ENCODE data around the gene HPSE2. TPM values are rescaled to one million over a fixed set of nuclear protein-coding genes. Genes with fewer than 3 reads are reported as not detected.

The HPSE2 gene
- total and polyA plus RNA-seq, 2 donors (not counting 1 experiment from before 2014, with no cell fraction given) = not detected

DNA sequence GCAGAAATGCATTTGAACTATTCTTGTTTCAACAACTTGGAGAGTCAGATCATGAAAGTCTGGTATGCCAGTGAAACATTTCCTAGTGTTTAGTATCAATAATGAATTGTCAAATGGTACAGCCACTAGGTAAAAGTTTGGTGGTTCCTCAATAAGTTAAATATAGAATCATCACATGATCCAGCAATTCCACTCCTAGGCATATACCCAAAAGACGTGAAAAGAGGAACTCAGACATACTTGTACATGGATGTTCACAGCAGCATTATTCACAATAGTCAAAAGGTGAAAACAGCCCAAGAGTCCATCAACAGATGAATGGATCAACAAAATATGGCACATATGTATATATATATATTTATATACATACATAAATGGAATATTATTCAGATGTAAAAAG, 721.9 kb downstream of the HPSE2 start:
- Mint-ChIP-seq H3K27ac (no peak overlapping the region), H3K9me3 (ENCODE audit: insufficient read depth) (no peaks in the 10 kb centered on the region), H3K4me1 (no peaks in the 10 kb centered on the region), H3K27me3 (peaks cover 22% of the 10 kb centered on the region), H3K4me3 (no peak overlapping the region)
- DNase-seq (no peak), ATAC-seq (ENCODE audit: low read depth) (no peak)
- Histone ChIP-seq H2AFZ (ENCODE audit: insufficient read depth, low read depth, low read length, poor library complexity, severe bottlenecking) (no peak overlapping the region), H3K36me3 (replicated peaks in 1 of 2; ENCODE audit: control extremely low read depth in 1 of 2, control insufficient read depth in 1 of 2, extremely low read depth in 1 of 2, insufficient read depth in 2 of 2, low read length in 1 of 2) (no peaks in the 10 kb centered on the region), H3K27ac (ENCODE audit: low read length in 2 of 2) (no peak overlapping the region), H3K9me3 (ENCODE audit: control extremely low read depth in 1 of 3, control insufficient read depth in 2 of 3, insufficient read depth in 1 of 3, low read length in 2 of 3) (no peaks in the 10 kb centered on the region), H3K4me1 (ENCODE audit: control insufficient read depth in 2 of 2, insufficient read depth in 2 of 2, low read length in 2 of 2) (no peaks in the 10 kb centered on the region), H4K20me1 (ENCODE audit: control insufficient read depth, insufficient read depth, low read length, poor library complexity, severe bottlenecking) (no peaks in the 10 kb centered on the region), H3K79me2 (ENCODE audit: control insufficient read depth, insufficient read depth, low read length) (no peaks in the 10 kb centered on the region), H3K4me2 (replicated peaks; ENCODE audit: low read depth, low read length, poor library complexity, severe bottlenecking) (no peak overlapping the region), H3K27me3 (replicated peaks in 1 of 4; ENCODE audit: control extremely low read depth in 1 of 4, control insufficient read depth in 3 of 4, insufficient read depth in 4 of 4, low read length in 3 of 4) (no peaks in the 10 kb centered on the region), H3K9ac (ENCODE audit: low read length) (no peak overlapping the region), H3K4me3 (ENCODE audit: control extremely low read depth in 1 of 5, extremely low read depth in 1 of 5, insufficient read depth in 1 of 5, low read depth in 2 of 5, low read length in 4 of 5) (no peak overlapping the region)
- ChIA-PET POLR2A (no interaction called here), CTCF (no interaction called here)
- intact Hi-C loops (cut with micrococcal nuclease) = no loop called here
- WGBS (ENCODE audit: insufficient coverage) = no CpG with 5 or more reads among the region's 1 CpG
- TF ChIP-seq, protein P1, sequence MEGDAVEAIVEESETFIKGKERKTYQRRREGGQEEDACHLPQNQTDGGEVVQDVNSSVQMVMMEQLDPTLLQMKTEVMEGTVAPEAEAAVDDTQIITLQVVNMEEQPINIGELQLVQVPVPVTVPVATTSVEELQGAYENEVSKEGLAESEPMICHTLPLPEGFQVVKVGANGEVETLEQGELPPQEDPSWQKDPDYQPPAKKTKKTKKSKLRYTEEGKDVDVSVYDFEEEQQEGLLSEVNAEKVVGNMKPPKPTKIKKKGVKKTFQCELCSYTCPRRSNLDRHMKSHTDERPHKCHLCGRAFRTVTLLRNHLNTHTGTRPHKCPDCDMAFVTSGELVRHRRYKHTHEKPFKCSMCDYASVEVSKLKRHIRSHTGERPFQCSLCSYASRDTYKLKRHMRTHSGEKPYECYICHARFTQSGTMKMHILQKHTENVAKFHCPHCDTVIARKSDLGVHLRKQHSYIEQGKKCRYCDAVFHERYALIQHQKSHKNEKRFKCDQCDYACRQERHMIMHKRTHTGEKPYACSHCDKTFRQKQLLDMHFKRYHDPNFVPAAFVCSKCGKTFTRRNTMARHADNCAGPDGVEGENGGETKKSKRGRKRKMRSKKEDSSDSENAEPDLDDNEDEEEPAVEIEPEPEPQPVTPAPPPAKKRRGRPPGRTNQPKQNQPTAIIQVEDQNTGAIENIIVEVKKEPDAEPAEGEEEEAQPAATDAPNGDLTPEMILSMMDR (IDR thresholded peaks at IDR 0.05) = no peak
- TF ChIP-seq EZH2 (IDR thresholded peaks at IDR 0.05; ENCODE audit: borderline replicate concordance, insufficient read depth, low read depth, low read length, poor library complexity, severe bottlenecking) = no peak

DNA sequence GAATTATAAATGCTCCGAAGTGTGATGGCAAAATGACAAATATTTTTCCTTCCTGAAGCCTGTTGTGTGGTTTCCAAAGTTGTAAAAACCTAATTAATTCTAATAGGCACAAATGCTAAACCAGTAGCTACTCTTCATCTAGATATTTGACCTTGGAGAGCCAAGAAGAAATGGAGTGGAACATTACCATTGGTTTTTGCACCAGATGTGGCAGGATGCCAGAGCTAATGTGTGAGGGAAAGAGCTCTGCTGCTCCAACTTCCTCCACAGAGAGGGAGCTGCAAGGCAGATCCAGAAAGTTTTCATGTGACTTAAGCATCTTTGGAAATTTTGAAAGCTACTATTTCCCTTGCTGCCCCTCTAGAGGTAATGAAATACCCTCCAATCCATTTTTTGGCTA, 723.8 kb downstream of the HPSE2 start:
- no peak for TF ChIP-seq EZH2 (IDR thresholded peaks at IDR 0.05; ENCODE audit: borderline replicate concordance, insufficient read depth, low read depth, low read length, poor library complexity, severe bottlenecking)
- TF ChIP-seq, protein P1 (IDR thresholded peaks at IDR 0.05) = no peak
- Histone ChIP-seq H4K20me1 (ENCODE audit: control insufficient read depth, insufficient read depth, low read length, poor library complexity, severe bottlenecking) (no peaks in the 10 kb centered on the region), H3K9me3 (ENCODE audit: control extremely low read depth in 1 of 3, control insufficient read depth in 2 of 3, insufficient read depth in 1 of 3, low read length in 2 of 3) (no peaks in the 10 kb centered on the region), H3K27me3 (replicated peaks in 1 of 4; ENCODE audit: control extremely low read depth in 1 of 4, control insufficient read depth in 3 of 4, insufficient read depth in 4 of 4, low read length in 3 of 4) (peaks cover 0 to 3% (median 0%) of the 10 kb centered on the region in 4 experiments), H3K9ac (ENCODE audit: low read length) (no peak overlapping the region), H3K4me2 (replicated peaks; ENCODE audit: low read depth, low read length, poor library complexity, severe bottlenecking) (no peak overlapping the region), H3K4me1 (ENCODE audit: control insufficient read depth in 2 of 2, insufficient read depth in 2 of 2, low read length in 2 of 2) (no peaks in the 10 kb centered on the region), H3K79me2 (ENCODE audit: control insufficient read depth, insufficient read depth, low read length) (no peaks in the 10 kb centered on the region), H2AFZ (ENCODE audit: insufficient read depth, low read depth, low read length, poor library complexity, severe bottlenecking) (no peak overlapping the region), H3K27ac (ENCODE audit: low read length in 2 of 2) (no peak overlapping the region), H3K4me3 (ENCODE audit: control extremely low read depth in 1 of 5, extremely low read depth in 1 of 5, insufficient read depth in 1 of 5, low read depth in 2 of 5, low read length in 4 of 5) (no peak overlapping the region), H3K36me3 (replicated peaks in 1 of 2; ENCODE audit: control extremely low read depth in 1 of 2, control insufficient read depth in 1 of 2, extremely low read depth in 1 of 2, insufficient read depth in 2 of 2, low read length in 1 of 2) (no peaks in the 10 kb centered on the region)
- intact Hi-C loops (cut with micrococcal nuclease) = no loop called here
- peaks cover 29% of the 10 kb centered on the region for H3K27me3 Mint-ChIP-seq
- H3K9me3 Mint-ChIP-seq (ENCODE audit: insufficient read depth) = no peaks in the 10 kb centered on the region
- ChIA-PET POLR2A (no interaction called here), CTCF (no interaction called here)
- no CpG with 5 or more reads among the region's 1 CpG for WGBS (ENCODE audit: insufficient coverage)
- no peak overlapping the region for H3K4me3 Mint-ChIP-seq
- H3K4me1 Mint-ChIP-seq = no peaks in the 10 kb centered on the region
- DNase-seq (no peak), ATAC-seq (ENCODE audit: low read depth) (no peak)
- no peak overlapping the region for H3K27ac Mint-ChIP-seq
